Fibroblast of skin of left biceps (primary cell): ENCODE data around the gene PLCH1.

Experiments
- DNase-seq, 2 experiments: peaks; one replicate each; pipeline ENCODE4 v3.0.0-alpha.2; 2013; ENCODE audit warnings: low read depth in 2 of 2

The PLCH1 gene

GRCh38 chr3:155347901-155348300 is 397.0 kb downstream of the PLCH1 start:
- no peak for DNase-seq

- DNase-seq, result no peak
Measured at GRCh38 chr3:155342344-155342743, 402.5 kb downstream of the PLCH1 start.

- no peak for DNase-seq
Measured at GRCh38 chr3:155339052-155339451, 405.8 kb downstream of the PLCH1 start.

GRCh38 chr3:155335724-155336354 is 409.0 kb downstream of the PLCH1 start:
- DNase-seq, result no peak

GRCh38 chr3:155334914-155335723 is 409.8 kb downstream of the PLCH1 start:
- DNase-seq, result no peak

- no peak for DNase-seq
Measured at GRCh38 chr3:155334215-155334913, 410.5 kb downstream of the PLCH1 start.

GRCh38 chr3:155332716-155333115 is 412.2 kb downstream of the PLCH1 start:
- DNase-seq, result no peak

GRCh38 chr3:155331078-155331477 is 413.8 kb downstream of the PLCH1 start:
- DNase-seq, result no peak

- no peak for DNase-seq
Measured at GRCh38 chr3:155330370-155330769, 414.5 kb downstream of the PLCH1 start.

- no peak for DNase-seq
Measured at GRCh38 chr3:155329513-155330048, 415.3 kb downstream of the PLCH1 start.

GRCh38 chr3:155327871-155328270 is 417.0 kb downstream of the PLCH1 start:
- no peak for DNase-seq

GRCh38 chr3:155327430-155327829 is 417.4 kb downstream of the PLCH1 start:
- no peak for DNase-seq

GRCh38 chr3:155326901-155327300 is 418.0 kb downstream of the PLCH1 start:
- no peak for DNase-seq

GRCh38 chr3:155326244-155326643 is 418.6 kb downstream of the PLCH1 start:
- no peak for DNase-seq
